ENCODE measurements around the gene FAM163B.

DNA sequence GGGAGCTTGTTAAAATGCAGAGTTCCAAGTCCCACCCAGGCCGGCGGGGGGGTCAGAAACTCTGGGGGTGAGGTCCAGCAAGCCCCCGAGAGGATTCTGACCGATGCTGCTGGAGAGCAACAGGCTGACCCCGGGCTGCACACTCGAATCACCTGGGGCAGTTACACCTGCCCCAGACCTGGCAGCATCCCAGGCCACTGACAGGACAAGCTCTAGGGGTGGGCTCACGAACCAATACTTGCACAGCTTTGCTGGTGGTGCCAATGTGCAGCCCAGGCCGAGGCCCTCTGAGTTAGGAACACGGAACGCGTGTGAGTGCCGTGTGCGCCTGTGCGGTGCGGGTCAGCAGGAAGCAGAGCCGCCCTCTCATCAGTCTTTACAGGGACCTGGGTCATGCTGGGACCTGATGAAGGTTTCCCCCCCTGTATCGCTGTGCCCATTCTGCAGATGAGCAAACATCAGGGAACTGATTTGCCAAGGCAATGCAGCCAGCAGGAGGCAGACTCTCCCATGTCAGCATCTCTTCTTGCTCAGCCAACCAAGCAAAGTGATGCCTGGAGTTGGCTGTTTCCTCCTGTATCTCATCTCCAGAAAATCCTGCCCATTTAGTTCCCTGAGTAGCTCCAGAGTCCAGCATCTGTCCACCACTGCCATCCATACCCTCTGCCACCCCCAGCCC lies 16.3 kb downstream of the FAM163B start:
- TF ChIP-seq CTCF (optimal IDR thresholded peaks at IDR 0.05 in 1 of 3, IDR thresholded peaks at IDR 0.05 in 1 of 3, conservative IDR thresholded peaks at IDR 0.05 in 1 of 3; ENCODE audit: extremely low read depth in 1 of 3, insufficient read depth in 2 of 3, low read length in 3 of 3): peak in 2 of 3 experiments; percentile 28 to 47
- TF ChIP-seq EZH2 (IDR thresholded peaks at IDR 0.05; ENCODE audit: low read length): no peak

All from keratinocyte (primary cell).